Astrocyte (in vitro differentiated cells and primary cell): ENCODE data around the gene RGPD3. TPM values are rescaled to one million over a fixed set of nuclear protein-coding genes. Genes with fewer than 3 reads are reported as not detected.
"Not testable (repeated sequence)": the region's sequence is repeated elsewhere in the genome, so short reads cannot be mapped to it uniquely, and the experiment has no call there.

Experiments
- DNase-seq: peaks from one replicate; pipeline ENCODE4 v3.0.0-alpha.2; 2010; ENCODE audit warnings: low read depth
- FAIRE-seq: peaks from 2 replicates; lab custom pipeline; 2011; peaks lifted over from hg19 to GRCh38; lab: Jason Lieb, UNC
- H2AFZ ChIP-seq: 2 replicates; pipeline ENCODE4 v1.6.0; 2012; ENCODE audit warnings: low read depth, low read length, inconsistent platforms
- H3K27ac ChIP-seq: 2 replicates; pipeline ENCODE4 v1.5.1; 2011; ENCODE audit warnings: low read depth, low read length, inconsistent platforms
- H3K27me3 ChIP-seq: 2 replicates; pipeline ENCODE4 v1.6.0; 2011; ENCODE audit warnings: low read length, inconsistent platforms; ENCODE audit not compliant: insufficient read depth
- H3K36me3 ChIP-seq: 2 replicates; pipeline ENCODE4 v1.5.1; 2011; ENCODE audit warnings: low read length, inconsistent platforms; ENCODE audit not compliant: insufficient read depth
- H3K4me1 ChIP-seq: 2 replicates; pipeline ENCODE4 v1.5.1; 2011; ENCODE audit warnings: low read length, inconsistent platforms; ENCODE audit not compliant: insufficient read depth
- H3K4me2 ChIP-seq: 2 replicates; pipeline ENCODE4 v1.6.0; 2012; ENCODE audit warnings: low read length, inconsistent platforms
- H3K4me3 ChIP-seq: 2 replicates; pipeline ENCODE4 v1.5.1; 2011; ENCODE audit warnings: low read depth, mild to moderate bottlenecking, low read length, inconsistent platforms; ENCODE audit not compliant: insufficient read depth
- H3K79me2 ChIP-seq: 2 replicates; pipeline ENCODE4 v1.6.0; 2012; ENCODE audit warnings: mild to moderate bottlenecking, low read length, inconsistent platforms; ENCODE audit not compliant: insufficient read depth
- H3K9ac ChIP-seq: 2 replicates; pipeline ENCODE4 v1.6.0; 2012; ENCODE audit warnings: mild to moderate bottlenecking, low read length, inconsistent platforms
- H3K9me3 ChIP-seq: 2 replicates; pipeline ENCODE4 v1.5.1; 2012; ENCODE audit warnings: low read depth, mild to moderate bottlenecking, low read length, inconsistent platforms; ENCODE audit not compliant: insufficient read depth
- H4K20me1 ChIP-seq: 2 replicates; pipeline ENCODE4 v1.6.0; 2012; ENCODE audit warnings: low read length, inconsistent platforms; ENCODE audit not compliant: insufficient read depth
- H3K27ac Mint-ChIP-seq: one replicate; pipeline ENCODE4 v1.8.0; 2021; ENCODE audit warnings: mild to moderate bottlenecking, mixed read lengths; ENCODE audit not compliant: unreplicated experiment
- H3K27me3 Mint-ChIP-seq: one replicate; pipeline ENCODE4 v1.8.0; 2021; ENCODE audit warnings: low read depth, mixed read lengths; ENCODE audit not compliant: unreplicated experiment
- H3K36me3 Mint-ChIP-seq: one replicate; pipeline ENCODE4 v1.8.0; 2021; ENCODE audit warnings: low read depth, mixed read lengths; ENCODE audit not compliant: unreplicated experiment
- H3K4me1 Mint-ChIP-seq: one replicate; pipeline ENCODE4 v1.8.0; 2021; ENCODE audit warnings: low read depth, mixed read lengths; ENCODE audit not compliant: unreplicated experiment
- H3K4me3 Mint-ChIP-seq: one replicate; pipeline ENCODE4 v1.8.0; 2021; ENCODE audit warnings: mild to moderate bottlenecking, moderate library complexity, mixed read lengths; ENCODE audit not compliant: unreplicated experiment
- H3K9me3 Mint-ChIP-seq: one replicate; pipeline ENCODE4 v1.8.0; 2021; ENCODE audit warnings: mild to moderate bottlenecking, mixed read lengths; ENCODE audit not compliant: unreplicated experiment
- total RNA-seq: library from RNA; stranded (reverse); gene quantifications from 2 replicates; pipeline ENCODE4 v1.2.1, GENCODE V29; 2021

RGPD3 gene
- total RNA-seq, 1 donor from 2014 or later = 0.16 TPM

- not testable (repeated sequence) for H3K79me2 ChIP-seq, H3K9me3 ChIP-seq, H4K20me1 ChIP-seq, H3K4me1 ChIP-seq, H3K27ac Mint-ChIP-seq, H3K4me3 Mint-ChIP-seq, FAIRE-seq, H3K27me3 ChIP-seq, H3K4me2 ChIP-seq, H3K4me3 ChIP-seq, H3K36me3 ChIP-seq, H3K27ac ChIP-seq, H3K36me3 Mint-ChIP-seq, DNase-seq, H3K4me1 Mint-ChIP-seq, H3K9ac ChIP-seq, H3K9me3 Mint-ChIP-seq, H3K27me3 Mint-ChIP-seq, H2AFZ ChIP-seq
Measured at GRCh38 chr2:106502351-106502750, 34.1 kb upstream of the RGPD3 start.

GRCh38 chr2:106500350-106500749 lies 32.1 kb upstream of the RGPD3 start:
- not testable (repeated sequence) for DNase-seq, H3K4me2 ChIP-seq, H3K27ac ChIP-seq, H3K4me1 Mint-ChIP-seq, H3K4me3 Mint-ChIP-seq, H3K9me3 Mint-ChIP-seq, H3K4me3 ChIP-seq, H3K4me1 ChIP-seq, H3K27ac Mint-ChIP-seq, H3K27me3 Mint-ChIP-seq, FAIRE-seq, H3K79me2 ChIP-seq, H3K27me3 ChIP-seq, H3K9me3 ChIP-seq, H2AFZ ChIP-seq, H3K36me3 ChIP-seq, H3K9ac ChIP-seq, H4K20me1 ChIP-seq, H3K36me3 Mint-ChIP-seq

GRCh38 chr2:106498549-106498948 lies 30.3 kb upstream of the RGPD3 start:
- H4K20me1 ChIP-seq, H3K36me3 Mint-ChIP-seq, H3K9me3 ChIP-seq, FAIRE-seq, H3K36me3 ChIP-seq, H3K4me3 Mint-ChIP-seq, H3K9me3 Mint-ChIP-seq, H3K4me2 ChIP-seq, H3K27ac ChIP-seq, H3K9ac ChIP-seq, H2AFZ ChIP-seq, H3K27ac Mint-ChIP-seq, H3K27me3 ChIP-seq, H3K4me1 Mint-ChIP-seq, DNase-seq, H3K27me3 Mint-ChIP-seq, H3K4me1 ChIP-seq, H3K4me3 ChIP-seq, H3K79me2 ChIP-seq: not testable (repeated sequence)

GRCh38 chr2:106492913-106493312 lies 24.7 kb upstream of the RGPD3 start:
- H3K27me3 Mint-ChIP-seq = peaks cover 18% of the 10 kb centered on the region
- H3K36me3 ChIP-seq, FAIRE-seq, H3K79me2 ChIP-seq, H4K20me1 ChIP-seq, DNase-seq, H3K4me3 Mint-ChIP-seq, H3K9ac ChIP-seq, H3K9me3 Mint-ChIP-seq, H3K36me3 Mint-ChIP-seq, H3K27ac Mint-ChIP-seq, H3K27ac ChIP-seq, H3K9me3 ChIP-seq, H2AFZ ChIP-seq, H3K4me1 Mint-ChIP-seq, H3K27me3 ChIP-seq, H3K4me3 ChIP-seq, H3K4me1 ChIP-seq, H3K4me2 ChIP-seq: not testable (repeated sequence)

- H3K9me3 Mint-ChIP-seq, H3K4me1 Mint-ChIP-seq, H3K4me3 Mint-ChIP-seq: not testable (repeated sequence)
Measured at GRCh38 chr2:106492399-106492798, 24.2 kb upstream of the RGPD3 start.

GRCh38 chr2:106489701-106490100 lies 21.5 kb upstream of the RGPD3 start:
- DNase-seq, H3K9me3 ChIP-seq, H3K4me1 Mint-ChIP-seq, H3K36me3 Mint-ChIP-seq, H3K4me1 ChIP-seq, H3K27ac Mint-ChIP-seq, H3K36me3 ChIP-seq, H3K9me3 Mint-ChIP-seq, H3K9ac ChIP-seq, H3K27me3 ChIP-seq, H4K20me1 ChIP-seq, FAIRE-seq, H3K79me2 ChIP-seq, H3K27ac ChIP-seq, H2AFZ ChIP-seq, H3K4me2 ChIP-seq, H3K4me3 ChIP-seq, H3K4me3 Mint-ChIP-seq: not testable (repeated sequence)
- H3K27me3 Mint-ChIP-seq = peaks cover 29% of the 10 kb centered on the region

More at GRCh38 chr2:106492399-106492798, 24.2 kb upstream of the RGPD3 start:
- not testable (repeated sequence) for H3K27ac Mint-ChIP-seq, H3K36me3 Mint-ChIP-seq, H3K9ac ChIP-seq, H3K4me1 ChIP-seq, H2AFZ ChIP-seq, H3K27me3 ChIP-seq, H3K36me3 ChIP-seq, H4K20me1 ChIP-seq, H3K79me2 ChIP-seq, H3K4me2 ChIP-seq, FAIRE-seq, H3K27ac ChIP-seq, DNase-seq, H3K4me3 ChIP-seq, H3K9me3 ChIP-seq
- H3K27me3 Mint-ChIP-seq = peaks cover 20% of the 10 kb centered on the region
